PFSK-1 (cell line): ENCODE measurements around the gene SYF2.

ENCODE experiments used
- POLR2AphosphoS5 ChIP-seq: IDR thresholded peaks from 2 replicates; pipeline ENCODE4 v1.6.1; 2012; ENCODE audit warnings: low read depth, mild to moderate bottlenecking, control low read depth, low read length, moderate library complexity
- TAF1 ChIP-seq: IDR thresholded peaks from 2 replicates; pipeline ENCODE4 v1.6.1; 2012; ENCODE audit warnings: low read length, control low read depth, borderline replicate concordance; ENCODE audit not compliant: insufficient read depth
- TF ChIP-seq, protein P1 (sequence below), 2 experiments: IDR thresholded peaks; 2 replicates each; pipeline versions ENCODE4 v1.6.1 to v1.8.0; 2011 to 2012; ENCODE audit warnings: low read depth in 2 of 2, low read length in 2 of 2, control low read depth in 1 of 2, inconsistent platforms in 1 of 2, mild to moderate bottlenecking in 1 of 2, moderate library complexity in 1 of 2; ENCODE audit not compliant: insufficient read depth in 1 of 2

DNA sequence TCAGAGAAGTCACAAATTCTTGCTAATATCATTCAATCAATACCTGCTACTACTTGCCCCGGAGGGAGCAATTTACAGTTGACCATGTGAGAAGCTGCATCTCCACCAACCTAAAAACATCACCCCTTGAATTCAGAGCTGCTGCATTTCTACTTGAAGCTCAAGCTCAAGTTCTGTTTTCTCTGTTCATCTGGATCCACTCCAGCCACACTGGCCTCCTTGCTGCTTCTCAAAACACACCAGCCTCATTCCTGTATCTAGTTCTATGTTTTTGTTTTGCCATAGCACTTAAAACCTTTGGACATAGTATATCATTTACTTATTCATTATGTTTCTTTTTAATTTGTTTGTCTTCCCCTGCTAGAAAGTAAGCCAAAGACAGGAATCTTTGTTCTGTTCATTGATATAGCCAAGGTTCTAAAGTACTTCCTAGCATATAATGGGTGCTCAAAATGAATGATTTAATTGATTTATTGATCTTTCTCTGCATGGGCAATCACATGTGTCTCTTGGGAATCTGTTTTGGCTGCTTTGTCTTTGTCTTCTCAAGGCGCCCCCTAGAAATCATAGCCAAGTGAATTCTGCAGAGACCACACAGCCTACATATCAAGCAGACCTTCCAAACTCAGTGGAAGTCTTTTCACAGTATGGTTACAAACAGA is 23.6 kb downstream of the SYF2 start:
- TF ChIP-seq POLR2AphosphoS5: no peak
- no peak for TF ChIP-seq TAF1
- TF ChIP-seq, protein P1, sequence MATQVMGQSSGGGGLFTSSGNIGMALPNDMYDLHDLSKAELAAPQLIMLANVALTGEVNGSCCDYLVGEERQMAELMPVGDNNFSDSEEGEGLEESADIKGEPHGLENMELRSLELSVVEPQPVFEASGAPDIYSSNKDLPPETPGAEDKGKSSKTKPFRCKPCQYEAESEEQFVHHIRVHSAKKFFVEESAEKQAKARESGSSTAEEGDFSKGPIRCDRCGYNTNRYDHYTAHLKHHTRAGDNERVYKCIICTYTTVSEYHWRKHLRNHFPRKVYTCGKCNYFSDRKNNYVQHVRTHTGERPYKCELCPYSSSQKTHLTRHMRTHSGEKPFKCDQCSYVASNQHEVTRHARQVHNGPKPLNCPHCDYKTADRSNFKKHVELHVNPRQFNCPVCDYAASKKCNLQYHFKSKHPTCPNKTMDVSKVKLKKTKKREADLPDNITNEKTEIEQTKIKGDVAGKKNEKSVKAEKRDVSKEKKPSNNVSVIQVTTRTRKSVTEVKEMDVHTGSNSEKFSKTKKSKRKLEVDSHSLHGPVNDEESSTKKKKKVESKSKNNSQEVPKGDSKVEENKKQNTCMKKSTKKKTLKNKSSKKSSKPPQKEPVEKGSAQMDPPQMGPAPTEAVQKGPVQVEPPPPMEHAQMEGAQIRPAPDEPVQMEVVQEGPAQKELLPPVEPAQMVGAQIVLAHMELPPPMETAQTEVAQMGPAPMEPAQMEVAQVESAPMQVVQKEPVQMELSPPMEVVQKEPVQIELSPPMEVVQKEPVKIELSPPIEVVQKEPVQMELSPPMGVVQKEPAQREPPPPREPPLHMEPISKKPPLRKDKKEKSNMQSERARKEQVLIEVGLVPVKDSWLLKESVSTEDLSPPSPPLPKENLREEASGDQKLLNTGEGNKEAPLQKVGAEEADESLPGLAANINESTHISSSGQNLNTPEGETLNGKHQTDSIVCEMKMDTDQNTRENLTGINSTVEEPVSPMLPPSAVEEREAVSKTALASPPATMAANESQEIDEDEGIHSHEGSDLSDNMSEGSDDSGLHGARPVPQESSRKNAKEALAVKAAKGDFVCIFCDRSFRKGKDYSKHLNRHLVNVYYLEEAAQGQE (IDR thresholded peaks at IDR 0.05; ENCODE audit: insufficient read depth in 1 of 2, low read depth in 2 of 2, low read length in 2 of 2): no peak
